AG04450 (cell line): ENCODE results near the gene SMCO4. TPM values are rescaled to one million over a fixed set of nuclear protein-coding genes. Genes with fewer than 3 reads are reported as not detected.

Experiments used
- CTCF ChIA-PET: fragments of 300-600, 350-600 bp; formaldehyde crosslinking; extraction: SDS; loops from one replicate; lab custom pipeline; 2022; ENCODE audit warnings: antibody characterized with exemption, inconsistent platforms; lab: Charles Lee
- POLR2A ChIA-PET: fragments of 350-600 bp; formaldehyde crosslinking; extraction: SDS; loops from one replicate; lab custom pipeline; 2021; ENCODE audit warnings: antibody characterized with exemption, inconsistent platforms; lab: Yijun Ruan, JAX
- DNase-seq: peaks from one replicate; pipeline ENCODE4 v3.0.0-alpha.2; 2011; ENCODE audit warnings: low read depth, low spot score
- H3K27ac ChIP-seq: one replicate; pipeline ENCODE4 v1.5.1; 2012; ENCODE audit warnings: low read depth, low read length, control low read depth
- H3K27me3 ChIP-seq: one replicate; pipeline ENCODE4 v1.6.0; 2012; ENCODE audit warnings: low read length; ENCODE audit not compliant: control insufficient read depth, insufficient read depth
- H3K4me3 ChIP-seq: 2 replicates; pipeline ENCODE4 v1.5.1; 2011; ENCODE audit warnings: mild to moderate bottlenecking, low read depth, low read length, control low read depth
- H3K9me3 ChIP-seq: 2 replicates; pipeline ENCODE4 v1.5.1; 2012; ENCODE audit warnings: low read length; ENCODE audit not compliant: control insufficient read depth, insufficient read depth
- polyA plus RNA-seq: library from polyadenylated mRNA; depleted of rRNA; stranded (reverse); fragments of >200 nt; gene quantifications from 2 replicates; pipeline ENCODE4 v1.2.3, GENCODE V29; 2011
- TF ChIP-seq, protein P1 (sequence below): IDR thresholded peaks from 2 replicates; pipeline ENCODE4 v1.5.1; 2011; ENCODE audit warnings: low read depth, low read length, control low read depth, inconsistent platforms

SMCO4 gene
- polyA plus RNA-seq, 1 experiment = 8.6 TPM

GRCh38 chr11:93515441-93516025 lies 27.7 kb downstream of the SMCO4 start:
- ChIA-PET CTCF (interaction anchor here (1.1 kb wide), 1 partner anchor 21 kb away, joined by 3 read pairs; no protein-coding TSS in a partner anchor), POLR2A (no interaction called here)
- no peaks in the 10 kb centered on the region for H3K9me3 ChIP-seq
- DNase-seq = no peak
- no peak overlapping the region for H3K4me3 ChIP-seq
- H3K27ac ChIP-seq = no peak overlapping the region
- TF ChIP-seq, protein P1, sequence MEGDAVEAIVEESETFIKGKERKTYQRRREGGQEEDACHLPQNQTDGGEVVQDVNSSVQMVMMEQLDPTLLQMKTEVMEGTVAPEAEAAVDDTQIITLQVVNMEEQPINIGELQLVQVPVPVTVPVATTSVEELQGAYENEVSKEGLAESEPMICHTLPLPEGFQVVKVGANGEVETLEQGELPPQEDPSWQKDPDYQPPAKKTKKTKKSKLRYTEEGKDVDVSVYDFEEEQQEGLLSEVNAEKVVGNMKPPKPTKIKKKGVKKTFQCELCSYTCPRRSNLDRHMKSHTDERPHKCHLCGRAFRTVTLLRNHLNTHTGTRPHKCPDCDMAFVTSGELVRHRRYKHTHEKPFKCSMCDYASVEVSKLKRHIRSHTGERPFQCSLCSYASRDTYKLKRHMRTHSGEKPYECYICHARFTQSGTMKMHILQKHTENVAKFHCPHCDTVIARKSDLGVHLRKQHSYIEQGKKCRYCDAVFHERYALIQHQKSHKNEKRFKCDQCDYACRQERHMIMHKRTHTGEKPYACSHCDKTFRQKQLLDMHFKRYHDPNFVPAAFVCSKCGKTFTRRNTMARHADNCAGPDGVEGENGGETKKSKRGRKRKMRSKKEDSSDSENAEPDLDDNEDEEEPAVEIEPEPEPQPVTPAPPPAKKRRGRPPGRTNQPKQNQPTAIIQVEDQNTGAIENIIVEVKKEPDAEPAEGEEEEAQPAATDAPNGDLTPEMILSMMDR = no peak
- H3K27me3 ChIP-seq = no peaks in the 10 kb centered on the region

- Histone ChIP-seq H3K9me3 (no peaks in the 10 kb centered on the region), H3K27me3 (no peaks in the 10 kb centered on the region), H3K27ac (no peak overlapping the region), H3K4me3 (no peak overlapping the region)
- CTCF ChIA-PET = interaction anchor here (1.1 kb wide), 1 partner anchor 22 kb away, joined by 3 read pairs; no protein-coding TSS in a partner anchor
- POLR2A ChIA-PET = no interaction called here
- DNase-seq = no peak
- TF ChIP-seq, protein P1 = no peak
Measured at GRCh38 chr11:93514712-93515111, 28.5 kb downstream of the SMCO4 start.

DNA sequence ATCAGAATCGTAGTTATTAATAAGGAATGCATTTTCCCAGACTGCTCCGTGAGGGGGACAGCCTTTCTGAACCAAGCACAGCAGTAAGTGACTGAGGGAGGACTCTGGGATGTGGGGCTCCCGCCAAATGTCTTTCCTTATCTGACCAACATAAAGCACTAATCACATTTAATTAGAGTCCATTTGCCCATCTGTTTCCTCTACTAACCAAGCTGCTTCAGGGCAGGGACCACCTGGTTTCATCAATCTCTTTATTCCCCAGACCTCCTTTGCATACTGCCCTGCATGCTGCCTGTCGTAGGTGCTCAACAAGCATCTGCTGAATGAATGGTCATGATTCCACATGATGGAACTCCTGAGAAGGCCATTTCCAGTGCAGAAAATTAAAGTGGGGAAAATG lies 29.4 kb downstream of the SMCO4 start:
- no peak for DNase-seq
- Histone ChIP-seq H3K27me3 (no peaks in the 10 kb centered on the region), H3K27ac (no peak overlapping the region), H3K9me3 (no peaks in the 10 kb centered on the region), H3K4me3 (no peak overlapping the region)
- ChIA-PET POLR2A (no interaction called here), CTCF (no interaction called here)
- TF ChIP-seq, protein P1 = no peak

- Histone ChIP-seq H3K9me3 (no peaks in the 10 kb centered on the region), H3K27me3 (no peaks in the 10 kb centered on the region), H3K4me3 (no peak overlapping the region), H3K27ac (no peak overlapping the region)
- TF ChIP-seq, protein P1 = no peak
- DNase-seq = no peak
- CTCF ChIA-PET = no interaction called here
- POLR2A ChIA-PET = no interaction called here
Measured at GRCh38 chr11:93512949-93513667, 30.1 kb downstream of the SMCO4 start.

GRCh38 chr11:93512073-93512475 lies 31.1 kb downstream of the SMCO4 start:
- Histone ChIP-seq H3K27me3 (no peaks in the 10 kb centered on the region), H3K9me3 (no peaks in the 10 kb centered on the region), H3K4me3 (no peak overlapping the region), H3K27ac (no peak overlapping the region)
- TF ChIP-seq, protein P1 = no peak
- POLR2A ChIA-PET = no interaction called here
- DNase-seq = no peak
- CTCF ChIA-PET = no interaction called here
